GM19035 (cell line): Measurements from ENCODE around the gene RBM19.

Experiments used
- ATAC-seq: cut with Tn5 transposase; IDR thresholded peaks from one replicate; pipeline ENCODE4 v1.9.1; 2021; ENCODE audit not compliant: unreplicated experiment

The RBM19 gene

GRCh38 chr12:113860950-113861349 lies 105.2 kb downstream of the RBM19 start:
- ATAC-seq, result no peak

GRCh38 chr12:113860059-113860820 lies 105.9 kb downstream of the RBM19 start:
- ATAC-seq, result no peak

- no peak for ATAC-seq
Observed at GRCh38 chr12:113858841-113859386, 107.2 kb downstream of the RBM19 start.

- ATAC-seq, result no peak
Observed at GRCh38 chr12:113857371-113857770, 108.8 kb downstream of the RBM19 start.

GRCh38 chr12:113855998-113856397 lies 110.1 kb downstream of the RBM19 start:
- ATAC-seq, result no peak

GRCh38 chr12:113854385-113855142 lies 111.6 kb downstream of the RBM19 start:
- ATAC-seq, result no peak

GRCh38 chr12:113853491-113853890 lies 112.6 kb downstream of the RBM19 start:
- ATAC-seq, result no peak

- no peak for ATAC-seq
Observed at GRCh38 chr12:113852695-113853490, 113.2 kb downstream of the RBM19 start.

- no peak for ATAC-seq
Observed at GRCh38 chr12:113852264-113852663, 113.9 kb downstream of the RBM19 start.

GRCh38 chr12:113850309-113851056 lies 115.6 kb downstream of the RBM19 start:
- ATAC-seq, result no peak

GRCh38 chr12:113847856-113848255 lies 118.3 kb downstream of the RBM19 start:
- ATAC-seq, result no peak

GRCh38 chr12:113846883-113847755 lies 119.0 kb downstream of the RBM19 start:
- ATAC-seq, result no peak

GRCh38 chr12:113845900-113846674 lies 120.0 kb downstream of the RBM19 start:
- ATAC-seq, result no peak

- no peak for ATAC-seq
Observed at GRCh38 chr12:113844495-113845210, 121.5 kb downstream of the RBM19 start.

GRCh38 chr12:113842699-113843098 lies 123.4 kb downstream of the RBM19 start:
- no peak for ATAC-seq

- ATAC-seq, result no peak
Observed at GRCh38 chr12:113841786-113842185, 124.3 kb downstream of the RBM19 start.

GRCh38 chr12:113840401-113841042 lies 125.6 kb downstream of the RBM19 start:
- ATAC-seq, result no peak

GRCh38 chr12:113838896-113839295 lies 127.2 kb downstream of the RBM19 start:
- ATAC-seq, result no peak
